Measurements from ENCODE around the gene LRRC47.

- TF ChIP-seq RFX5 (IDR thresholded peaks at IDR 0.05; ENCODE audit: borderline replicate concordance, low read depth, low read length) (no peak), SP1 (IDR thresholded peaks at IDR 0.05; ENCODE audit: low read depth, low read length) (no peak), RBBP5 (IDR thresholded peaks at IDR 0.05; ENCODE audit: borderline replicate concordance, low read depth, low read length) (no peak), CTCF (IDR thresholded peaks at IDR 0.05; ENCODE audit: control extremely low read depth in 1 of 3, insufficient read depth in 1 of 3, low read depth in 1 of 3, low read length in 3 of 3) (no peak), POLR2A (IDR thresholded peaks at IDR 0.05; ENCODE audit: control extremely low read depth in 1 of 2, low read depth in 2 of 2, low read length in 2 of 2) (no peak), KDM1A (IDR thresholded peaks at IDR 0.05; ENCODE audit: borderline replicate concordance, low read length) (no peak)
These were observed 20.2 kb upstream of the LRRC47 start for GRCh38 chr1:3816331-3817137.

Measured in H1 (cell line).